Measurements from ENCODE around the gene OGT.

OGT gene

DNA sequence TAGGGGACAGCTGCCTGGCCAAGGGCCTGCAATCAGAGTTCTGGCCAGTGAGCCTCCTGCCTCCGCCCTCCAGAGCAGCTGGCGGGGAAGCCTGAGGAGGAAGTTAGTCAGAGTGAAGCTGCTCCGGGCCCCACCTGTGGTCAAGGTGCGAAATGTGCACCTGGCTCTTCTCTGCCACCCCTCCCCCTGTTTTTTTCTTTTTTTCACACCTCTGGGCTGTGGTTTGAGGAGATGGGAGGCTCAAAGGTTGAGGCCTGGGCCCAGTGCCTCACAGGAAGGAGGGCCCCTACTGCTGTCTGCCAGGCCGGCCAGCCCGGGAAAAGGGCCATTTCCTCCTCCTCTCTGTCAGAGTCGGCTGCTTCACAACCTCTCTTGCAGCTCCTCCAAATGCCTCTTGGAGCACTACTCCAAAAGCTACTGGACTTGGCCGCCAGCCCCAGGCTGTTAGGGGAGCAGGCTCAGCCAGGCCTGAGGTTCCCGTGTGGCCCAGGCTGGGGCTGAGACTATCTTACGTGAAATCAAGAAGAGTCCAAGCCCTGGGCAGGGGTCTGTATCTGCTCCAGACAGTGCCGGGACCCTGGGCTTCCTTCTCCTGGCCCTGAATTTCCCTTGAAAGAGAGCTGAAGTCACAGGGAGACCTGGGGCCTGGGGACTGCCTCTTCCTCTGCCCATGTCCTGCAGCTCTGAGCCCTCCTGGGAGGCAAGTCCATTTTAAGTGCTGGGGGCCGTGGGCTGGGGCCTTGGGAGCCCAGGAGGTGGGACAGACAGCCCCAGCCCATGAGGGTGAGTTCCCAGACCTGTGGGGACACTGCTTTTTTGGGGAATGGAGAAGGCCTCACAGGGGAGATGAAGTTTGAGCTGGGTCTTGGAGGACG lies 89.9 kb downstream of the OGT start:
- DNase-seq (ENCODE audit: low read depth), result peak; percentile 42

DNA sequence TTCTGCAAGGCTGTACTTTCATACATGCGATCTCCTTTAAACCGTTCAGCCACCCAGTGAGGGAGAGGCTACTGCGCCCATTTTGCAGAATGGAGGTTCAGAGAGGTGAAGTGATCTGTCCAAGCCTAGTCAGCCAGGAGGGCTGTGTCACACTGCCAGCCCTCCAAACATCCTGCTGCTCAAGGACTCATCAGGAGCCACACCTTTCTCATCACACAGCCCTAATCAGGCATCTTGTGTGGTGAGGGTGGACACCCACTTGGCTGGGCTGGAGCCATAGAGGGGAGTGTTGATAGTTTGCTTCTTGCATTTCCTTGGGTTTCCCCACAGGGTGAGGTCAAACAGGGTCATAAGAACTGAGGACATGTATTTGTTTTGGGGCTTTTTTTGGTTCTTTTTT lies 90.8 kb downstream of the OGT start:
- DNase-seq (ENCODE audit: low read depth), result no peak

DNA sequence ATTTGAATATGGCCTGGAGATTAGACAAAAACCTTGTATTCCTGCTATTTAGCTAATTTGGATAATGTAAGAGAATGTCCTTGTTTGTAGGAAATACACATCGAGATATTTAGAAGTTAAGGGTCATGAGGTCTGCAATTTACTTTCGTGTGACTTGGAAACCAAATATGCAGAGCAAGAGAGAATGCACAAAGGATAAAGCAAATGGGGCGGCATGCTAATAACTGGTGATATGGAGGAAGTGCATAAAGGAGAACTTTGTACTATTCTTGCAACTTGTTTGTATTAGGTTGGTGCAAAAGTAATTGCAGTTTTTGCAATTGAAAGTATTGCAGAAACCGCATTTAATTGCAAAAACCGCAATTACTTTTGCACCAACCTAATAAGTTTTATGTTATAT lies 92.6 kb downstream of the OGT start:
- DNase-seq (ENCODE audit: low read depth), result no peak
